ENCODE results near the gene RNF207.

RNF207 gene

DNA sequence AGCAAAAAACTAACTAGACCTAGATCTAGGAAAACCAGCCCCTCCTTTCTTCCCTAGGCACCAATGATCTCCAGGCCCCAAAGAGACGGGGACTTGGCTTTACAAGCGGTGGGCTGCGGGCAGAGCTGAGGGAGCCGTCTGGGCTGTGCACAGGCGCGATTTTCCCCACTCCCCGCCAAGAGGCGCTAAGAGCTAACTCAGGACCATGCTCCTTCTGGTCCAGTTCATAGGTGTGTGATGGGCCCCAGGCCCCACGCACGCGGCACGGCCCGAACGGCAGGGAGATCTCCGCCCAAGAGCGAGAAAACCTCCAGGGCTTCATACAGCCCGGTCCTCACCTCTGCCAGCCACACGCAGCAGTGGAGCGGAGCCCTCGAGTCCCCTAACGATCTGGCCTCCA is 62.5 kb downstream of the RNF207 start:
- Histone ChIP-seq H3K4me1 (ENCODE audit: control insufficient read depth in 2 of 2, insufficient read depth in 2 of 2, low read length in 2 of 2) (peaks cover 27 to 38% of the 10 kb centered on the region in 2 donors), H3K27me3 (ENCODE audit: control insufficient read depth in 2 of 2, insufficient read depth in 2 of 2, low read length in 2 of 2) (no peaks in the 10 kb centered on the region), H3K9me3 (ENCODE audit: control insufficient read depth in 2 of 2, low read length in 2 of 2) (no peaks in the 10 kb centered on the region), H3K36me3 (ENCODE audit: control insufficient read depth in 2 of 2, insufficient read depth in 2 of 2, low read length in 2 of 2) (peaks cover 0 to 8% of the 10 kb centered on the region in 2 donors), H3K27ac (ENCODE audit: low read depth in 2 of 2, low read length in 2 of 2) (peak overlapping the region in 1 of 2 donors; percentile 74), H3K4me3 (ENCODE audit: low read length in 2 of 2) (no peak overlapping the region), H3K9ac (ENCODE audit: low read depth in 1 of 2, low read length in 2 of 2) (no peak overlapping the region)

- Histone ChIP-seq H3K9me3 (ENCODE audit: control insufficient read depth in 2 of 2, low read length in 2 of 2) (no peaks in the 10 kb centered on the region), H3K4me3 (ENCODE audit: low read length in 2 of 2) (no peak overlapping the region), H3K4me1 (ENCODE audit: control insufficient read depth in 2 of 2, insufficient read depth in 2 of 2, low read length in 2 of 2) (peaks cover 27 to 38% of the 10 kb centered on the region in 2 donors), H3K27ac (ENCODE audit: low read depth in 2 of 2, low read length in 2 of 2) (peak overlapping the region; percentile 74 to 80), H3K9ac (ENCODE audit: low read depth in 1 of 2, low read length in 2 of 2) (peak overlapping the region in 1 of 2 donors; percentile 23), H3K27me3 (ENCODE audit: control insufficient read depth in 2 of 2, insufficient read depth in 2 of 2, low read length in 2 of 2) (no peaks in the 10 kb centered on the region), H3K36me3 (ENCODE audit: control insufficient read depth in 2 of 2, insufficient read depth in 2 of 2, low read length in 2 of 2) (peaks cover 0 to 7% of the 10 kb centered on the region in 2 donors)
Measured at GRCh38 chr1:6269296-6269695, 63.4 kb downstream of the RNF207 start.

DNA sequence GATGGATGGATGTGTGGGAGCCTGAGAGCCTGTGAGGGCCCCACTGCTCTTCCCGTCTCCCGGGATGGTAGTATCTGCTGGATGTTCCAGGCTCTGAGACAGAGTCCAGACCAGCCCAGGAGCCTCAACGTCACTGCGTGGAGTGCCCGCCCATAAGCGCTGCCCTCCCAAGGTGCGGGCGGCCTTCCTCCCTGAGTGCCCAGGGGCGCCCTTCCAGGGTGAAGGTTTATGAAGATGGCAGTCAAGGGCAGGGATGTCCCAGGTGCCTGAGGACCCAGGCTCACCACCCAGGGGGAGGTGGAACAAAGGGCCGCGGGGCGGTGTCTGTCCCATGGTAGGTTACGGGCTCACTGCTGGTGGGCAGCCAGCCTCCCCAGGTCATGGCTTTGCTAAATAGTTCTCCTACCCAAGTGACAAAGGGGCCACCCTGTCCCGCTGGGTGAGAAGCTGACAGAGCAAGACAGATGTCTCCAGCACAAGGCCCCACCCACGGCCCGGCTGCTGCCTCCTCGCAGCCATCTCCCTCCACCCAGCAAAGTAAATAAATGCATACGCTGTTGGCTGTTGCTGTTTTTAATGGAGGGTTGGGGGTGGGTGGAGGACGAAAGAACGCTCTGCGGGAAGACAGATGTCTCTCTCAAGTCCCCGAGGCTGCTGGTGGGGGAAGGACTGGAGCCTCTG is 63.9 kb downstream of the RNF207 start:
- Histone ChIP-seq H3K9me3 (ENCODE audit: control insufficient read depth in 2 of 2, low read length in 2 of 2) (no peaks in the 10 kb centered on the region), H3K4me1 (ENCODE audit: control insufficient read depth in 2 of 2, insufficient read depth in 2 of 2, low read length in 2 of 2) (peaks cover 27 to 38% of the 10 kb centered on the region in 2 donors), H3K4me3 (ENCODE audit: low read length in 2 of 2) (no peak overlapping the region), H3K9ac (ENCODE audit: low read depth in 1 of 2, low read length in 2 of 2) (peak overlapping the region; percentile 8 to 61), H3K36me3 (ENCODE audit: control insufficient read depth in 2 of 2, insufficient read depth in 2 of 2, low read length in 2 of 2) (peaks cover 0 to 4% of the 10 kb centered on the region in 2 donors), H3K27ac (ENCODE audit: low read depth in 2 of 2, low read length in 2 of 2) (peak overlapping the region; percentile 74 to 80), H3K27me3 (ENCODE audit: control insufficient read depth in 2 of 2, insufficient read depth in 2 of 2, low read length in 2 of 2) (no peaks in the 10 kb centered on the region)

GRCh38 chr1:6270401-6270800 is 64.5 kb downstream of the RNF207 start:
- H3K36me3 ChIP-seq (ENCODE audit: control insufficient read depth in 2 of 2, insufficient read depth in 2 of 2, low read length in 2 of 2) = peaks cover 0 to 4% of the 10 kb centered on the region in 2 donors
- H3K27ac ChIP-seq (ENCODE audit: low read depth in 2 of 2, low read length in 2 of 2) = peak overlapping the region; percentile 74 to 80

More at GRCh38 chr1:6270401-6270800, 64.5 kb downstream of the RNF207 start:
- peak overlapping the region in 1 of 2 donors; percentile 61 for H3K9ac ChIP-seq (ENCODE audit: low read depth in 1 of 2, low read length in 2 of 2)
- H3K9me3 ChIP-seq (ENCODE audit: control insufficient read depth in 2 of 2, low read length in 2 of 2) = no peaks in the 10 kb centered on the region
- peaks cover 27 to 38% of the 10 kb centered on the region in 2 donors for H3K4me1 ChIP-seq (ENCODE audit: control insufficient read depth in 2 of 2, insufficient read depth in 2 of 2, low read length in 2 of 2)
- no peak overlapping the region for H3K4me3 ChIP-seq (ENCODE audit: low read length in 2 of 2)
- H3K27me3 ChIP-seq (ENCODE audit: control insufficient read depth in 2 of 2, insufficient read depth in 2 of 2, low read length in 2 of 2) = no peaks in the 10 kb centered on the region
